ENCODE measurements around the gene PCSK5.

PCSK5 gene

GRCh38 chr9:76405340-76405739 lies 514.9 kb downstream of the PCSK5 start:
- DNase-seq, result no peak

- DNase-seq, result no peak
Observed at GRCh38 chr9:76405868-76406267, 515.4 kb downstream of the PCSK5 start.

Data from CD4-positive, alpha-beta T cell treated with Interferon gamma for 1 hour (primary cell).